DMS153 treated with DMSO at 0.1 percent for 48 hours (cell line): ENCODE results near the gene SEMA5B.

ENCODE experiments used
- DNase-seq: peaks from one replicate; lab custom pipeline; 2025; ENCODE audit not compliant: unreplicated experiment; lab: John Stamatoyannopoulos, UW

SEMA5B gene

GRCh38 chr3:122947196-122947595, 80.4 kb downstream of the SEMA5B start:
- no peak for DNase-seq

- no peak for DNase-seq
Measured at GRCh38 chr3:122946185-122946584, 81.4 kb downstream of the SEMA5B start.

GRCh38 chr3:122945230-122945629, 82.3 kb downstream of the SEMA5B start:
- no peak for DNase-seq

GRCh38 chr3:122944671-122945161, 82.8 kb downstream of the SEMA5B start:
- DNase-seq: no peak

GRCh38 chr3:122943828-122944190, 83.8 kb downstream of the SEMA5B start:
- no peak for DNase-seq

GRCh38 chr3:122942937-122943827, 84.4 kb downstream of the SEMA5B start:
- peak; percentile 37 for DNase-seq

- DNase-seq: no peak
Measured at GRCh38 chr3:122942239-122942638, 85.3 kb downstream of the SEMA5B start.

- no peak for DNase-seq
Measured at GRCh38 chr3:122941228-122942206, 86.0 kb downstream of the SEMA5B start.

GRCh38 chr3:122940628-122941086, 86.9 kb downstream of the SEMA5B start:
- no peak for DNase-seq

GRCh38 chr3:122938783-122939425, 88.7 kb downstream of the SEMA5B start:
- DNase-seq: no peak

GRCh38 chr3:122937745-122938144, 89.8 kb downstream of the SEMA5B start:
- DNase-seq: no peak

GRCh38 chr3:122936986-122937385, 90.6 kb downstream of the SEMA5B start:
- no peak for DNase-seq

- DNase-seq: no peak
Measured at GRCh38 chr3:122936335-122936734, 91.2 kb downstream of the SEMA5B start.

- no peak for DNase-seq
Measured at GRCh38 chr3:122934251-122934650, 93.3 kb downstream of the SEMA5B start.

- DNase-seq: no peak
Measured at GRCh38 chr3:122932251-122932967, 95.2 kb downstream of the SEMA5B start.

GRCh38 chr3:122931636-122932035, 95.9 kb downstream of the SEMA5B start:
- DNase-seq: no peak

- DNase-seq: no peak
Measured at GRCh38 chr3:122930063-122930997, 97.2 kb downstream of the SEMA5B start.

- peak; percentile 4 for DNase-seq
Measured at GRCh38 chr3:122929188-122930062, 98.1 kb downstream of the SEMA5B start.
